Activated CD4-positive, CD25-positive, alpha-beta regulatory T cell treated with anti-CD3 and anti-CD28 coated beads, Interleukin-2, amount 50 U/mL, for 24 hours (primary cell): ENCODE data around the gene FAM227B.

Experiments used
- ATAC-seq, 2 donors: fragments of 150-1000 bp; cut with Tn5 transposase; one replicate each; pipeline ENCODE4 v1.10.0; 2021; ENCODE audit warnings: mild to moderate bottlenecking in 1 of 2, moderate library complexity in 1 of 2

The FAM227B gene

GRCh38 chr15:49287481-49287880, 333.1 kb downstream of the FAM227B start:
- no peak for ATAC-seq

DNA sequence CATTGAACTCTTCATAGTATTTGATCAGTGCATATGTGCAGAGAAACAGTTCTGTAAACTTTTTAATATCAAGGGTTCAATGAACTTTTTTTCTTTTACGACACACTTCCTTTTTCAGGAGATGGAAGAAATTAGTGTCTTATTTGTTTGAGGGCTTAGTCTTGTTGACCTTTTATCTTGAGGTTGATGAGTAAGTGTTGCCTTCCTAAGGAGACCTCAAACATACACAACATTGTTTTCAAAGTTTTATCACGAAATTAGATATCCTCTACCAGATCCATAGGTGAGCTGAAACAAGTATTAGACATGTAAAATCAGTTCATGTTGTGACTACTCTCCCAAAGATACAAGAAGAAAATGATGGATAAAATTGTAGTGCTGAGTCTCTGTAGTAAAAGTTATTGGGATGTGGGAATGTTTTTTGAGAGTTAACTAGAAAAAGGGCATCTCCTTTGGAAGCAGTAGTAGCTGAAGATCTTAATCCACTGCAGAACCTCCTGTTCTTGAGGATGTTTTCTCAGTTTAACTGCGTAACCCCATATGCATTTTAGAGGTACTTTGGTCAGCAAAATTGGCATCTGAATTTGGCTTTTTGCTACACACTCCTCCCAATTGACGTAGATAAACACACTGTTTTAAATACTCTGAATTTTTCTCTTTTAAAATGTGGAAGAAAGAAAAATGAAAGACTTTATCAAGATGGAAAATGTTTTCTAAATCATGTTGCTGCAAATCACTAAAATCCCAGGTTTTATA, 333.8 kb downstream of the FAM227B start:
- ATAC-seq = peak; percentile 61 to 63

- ATAC-seq = no peak
These were observed 338.3 kb downstream of the FAM227B start for GRCh38 chr15:49282366-49282765.

GRCh38 chr15:49279521-49280456, 340.8 kb downstream of the FAM227B start:
- ATAC-seq = peak in 1 of 2 donors; percentile 20

GRCh38 chr15:49278751-49279150, 341.9 kb downstream of the FAM227B start:
- no peak for ATAC-seq
